GM20431 (cell line): ENCODE data around the gene TSHR.

ENCODE experiments used
- in situ Hi-C: fragments of 300-500 bp; cut with MseI, MboI; formaldehyde crosslinking; loops from one replicate; pipeline ENCODE4 v1.15.0; 2020; ENCODE audit warnings: low sequenced_read_pairs; ENCODE audit not compliant: unreplicated experiment

Gene TSHR

GRCh38 chr14:81162941-81163340 is 207.5 kb downstream of the TSHR start:
- in situ Hi-C loops, result loop anchor here (25.0 kb wide), 1 partner anchor 176 kb away; no protein-coding TSS in a partner anchor

GRCh38 chr14:81164167-81164774 is 208.8 kb downstream of the TSHR start:
- in situ Hi-C loops, result loop anchor here (25.0 kb wide), 1 partner anchor 177 kb away; no protein-coding TSS in a partner anchor

- in situ Hi-C loops, result loop anchor here (25.0 kb wide), 1 partner anchor 178 kb away; no protein-coding TSS in a partner anchor
Measured at GRCh38 chr14:81165188-81165587, 209.8 kb downstream of the TSHR start.

- in situ Hi-C loops, result loop anchor here (25.0 kb wide), 1 partner anchor 179 kb away; no protein-coding TSS in a partner anchor
Measured at GRCh38 chr14:81166121-81166520, 210.7 kb downstream of the TSHR start.

- in situ Hi-C loops, result loop anchor here (25.0 kb wide), 1 partner anchor 182 kb away; no protein-coding TSS in a partner anchor
Measured at GRCh38 chr14:81169267-81169666, 213.8 kb downstream of the TSHR start.

GRCh38 chr14:81169711-81170103 is 214.3 kb downstream of the TSHR start:
- in situ Hi-C loops, result loop anchor here (25.0 kb wide), 1 partner anchor 182 kb away; no protein-coding TSS in a partner anchor

GRCh38 chr14:81170104-81170828 is 214.8 kb downstream of the TSHR start:
- in situ Hi-C loops, result loop anchor here (25.0 kb wide), 1 partner anchor 183 kb away; no protein-coding TSS in a partner anchor

- in situ Hi-C loops, result loop anchor here (25.0 kb wide), 1 partner anchor 184 kb away; no protein-coding TSS in a partner anchor
Measured at GRCh38 chr14:81170829-81171195, 215.4 kb downstream of the TSHR start.

GRCh38 chr14:81172353-81172752 is 216.9 kb downstream of the TSHR start:
- in situ Hi-C loops, result loop anchor here (25.0 kb wide), 1 partner anchor 185 kb away; no protein-coding TSS in a partner anchor

- in situ Hi-C loops, result loop anchor here (25.0 kb wide), 1 partner anchor 186 kb away; no protein-coding TSS in a partner anchor
Measured at GRCh38 chr14:81172881-81173280, 217.5 kb downstream of the TSHR start.

- in situ Hi-C loops, result no loop called here
Measured at GRCh38 chr14:81176241-81176640, 220.8 kb downstream of the TSHR start.

- in situ Hi-C loops, result no loop called here
Measured at GRCh38 chr14:81177225-81177624, 221.8 kb downstream of the TSHR start.

- in situ Hi-C loops, result no loop called here
Measured at GRCh38 chr14:81178063-81178462, 222.6 kb downstream of the TSHR start.

GRCh38 chr14:81179631-81180030 is 224.2 kb downstream of the TSHR start:
- in situ Hi-C loops, result no loop called here

GRCh38 chr14:81187832-81188522 is 232.6 kb downstream of the TSHR start:
- in situ Hi-C loops, result no loop called here

- in situ Hi-C loops, result no loop called here
Measured at GRCh38 chr14:81192594-81192993, 237.2 kb downstream of the TSHR start.

- in situ Hi-C loops, result no loop called here
Measured at GRCh38 chr14:81193924-81194633, 238.7 kb downstream of the TSHR start.
